NCI-H128 (cell line): ENCODE results near the gene CPXM2.

Experiments
- DNase-seq: peaks from one replicate; lab custom pipeline; 2025; ENCODE audit not compliant: unreplicated experiment; lab: John Stamatoyannopoulos, UW

Gene CPXM2

GRCh38 chr10:123852411-123852951, 39.1 kb downstream of the CPXM2 start:
- no peak for DNase-seq

- no peak for DNase-seq
These were observed 42.8 kb downstream of the CPXM2 start for GRCh38 chr10:123848564-123849457.

- DNase-seq: no peak
These were observed 43.7 kb downstream of the CPXM2 start for GRCh38 chr10:123847686-123848432.

GRCh38 chr10:123843835-123844234, 47.8 kb downstream of the CPXM2 start:
- no peak for DNase-seq

- no peak for DNase-seq
These were observed 48.8 kb downstream of the CPXM2 start for GRCh38 chr10:123842692-123843385.

GRCh38 chr10:123841560-123841959, 50.0 kb downstream of the CPXM2 start:
- no peak for DNase-seq

- no peak for DNase-seq
These were observed 50.5 kb downstream of the CPXM2 start for GRCh38 chr10:123841115-123841514.

GRCh38 chr10:123840714-123841113, 50.9 kb downstream of the CPXM2 start:
- no peak for DNase-seq

- DNase-seq: no peak
These were observed 52.9 kb downstream of the CPXM2 start for GRCh38 chr10:123838596-123839310.

GRCh38 chr10:123837756-123838155, 53.9 kb downstream of the CPXM2 start:
- DNase-seq: no peak

- no peak for DNase-seq
These were observed 55.0 kb downstream of the CPXM2 start for GRCh38 chr10:123836418-123837145.

- DNase-seq: no peak
These were observed 56.0 kb downstream of the CPXM2 start for GRCh38 chr10:123835575-123835974.

GRCh38 chr10:123833170-123833850, 58.3 kb downstream of the CPXM2 start:
- no peak for DNase-seq

GRCh38 chr10:123831259-123831658, 60.3 kb downstream of the CPXM2 start:
- DNase-seq: no peak

GRCh38 chr10:123821136-123821535, 70.5 kb downstream of the CPXM2 start:
- DNase-seq: no peak

GRCh38 chr10:123809632-123810031, 82.0 kb downstream of the CPXM2 start:
- no peak for DNase-seq

- no peak for DNase-seq
These were observed 82.7 kb downstream of the CPXM2 start for GRCh38 chr10:123808906-123809305.

GRCh38 chr10:123808286-123808685, 83.3 kb downstream of the CPXM2 start:
- DNase-seq: no peak

GRCh38 chr10:123807444-123808035, 84.1 kb downstream of the CPXM2 start:
- DNase-seq: no peak
